DMS53 (cell line): ENCODE data around the gene AKAP9.
A peak's percentile ranks its signal among the peaks of the same experiment; 100 is the strongest.
"Not testable (repeated sequence)": the region's sequence is repeated elsewhere in the genome, so short reads cannot be mapped to it uniquely, and the experiment has no call there.

Source experiments
- DNase-seq: peaks from one replicate; lab custom pipeline; 2025; lab: John Stamatoyannopoulos, UW

The AKAP9 gene

DNA sequence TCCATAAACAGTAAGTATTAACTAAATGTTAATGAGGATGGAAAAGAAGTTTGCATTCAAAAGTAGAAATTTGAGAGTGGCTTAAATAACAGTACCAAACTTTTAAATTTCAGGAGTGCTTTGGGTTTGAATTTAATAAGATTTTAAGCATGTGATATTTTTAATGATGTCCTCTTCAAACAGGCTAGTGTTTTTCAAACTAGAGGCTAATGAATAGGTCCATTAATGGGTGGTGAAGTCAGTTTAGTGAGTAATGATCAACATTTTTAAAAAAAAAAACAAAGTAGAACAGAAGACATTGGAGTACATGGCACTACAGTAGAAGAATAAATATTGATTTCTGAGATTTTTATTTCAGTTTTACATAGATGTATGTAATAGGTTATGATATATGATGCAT, 72.9 kb downstream of the AKAP9 start:
- no peak for DNase-seq

DNA sequence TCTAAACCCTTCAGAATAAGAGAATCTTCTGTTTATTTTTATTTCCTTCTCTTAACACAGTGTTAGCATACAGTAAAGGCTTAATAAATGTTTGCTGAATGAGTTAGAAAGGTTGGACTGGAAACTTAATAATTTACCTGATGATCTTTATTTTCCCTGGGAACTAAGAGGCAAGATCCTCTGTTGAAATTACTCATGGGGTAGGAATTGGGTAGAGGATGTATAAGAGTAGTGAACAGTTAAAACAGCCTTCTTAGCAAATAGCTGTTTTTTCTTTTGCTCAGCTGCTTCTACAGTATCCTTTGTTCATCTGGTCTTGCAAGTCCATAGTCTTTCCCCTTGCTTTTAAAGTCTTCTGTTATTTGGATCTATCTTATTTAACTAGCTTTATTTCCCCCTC, 80.0 kb downstream of the AKAP9 start:
- DNase-seq = no peak

DNA sequence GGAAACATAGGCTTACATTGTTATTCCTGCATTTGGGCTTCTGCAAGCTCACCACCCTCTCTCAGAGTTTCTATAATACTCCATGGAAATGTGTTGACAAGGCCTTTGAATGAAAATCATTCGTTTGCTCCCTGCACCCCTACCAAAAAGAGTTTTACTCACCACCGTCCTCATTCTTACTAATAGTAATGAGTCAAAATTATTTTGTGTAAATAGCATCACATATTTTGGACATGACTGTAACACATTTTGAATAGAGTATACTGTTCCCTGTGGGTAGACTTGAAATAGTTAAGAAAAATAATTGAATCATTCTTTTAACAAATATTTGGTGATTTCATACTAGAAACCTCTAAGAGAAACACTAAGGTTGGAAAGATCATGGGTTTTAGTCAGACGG, 84.6 kb downstream of the AKAP9 start:
- no peak for DNase-seq

DNA sequence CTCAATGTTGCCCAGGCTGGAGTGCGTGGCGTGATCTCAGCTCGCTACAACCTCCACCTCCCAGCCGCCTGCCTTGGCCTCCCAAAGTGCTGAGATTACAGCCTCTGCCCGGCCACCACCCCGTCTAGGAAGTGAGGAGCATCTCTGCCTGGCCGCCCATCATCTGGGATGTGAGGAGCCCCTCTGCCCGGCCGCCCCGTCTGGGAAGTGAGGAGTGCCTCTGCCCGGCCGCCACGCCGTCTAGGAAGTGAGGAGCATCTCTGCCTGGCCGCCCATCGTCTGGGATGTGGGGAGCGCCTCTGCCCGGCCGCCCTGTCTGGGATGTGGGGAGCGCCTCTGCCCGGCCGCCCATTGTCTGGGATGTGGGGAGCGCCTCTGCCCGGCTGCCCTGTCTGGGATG, 86.0 kb downstream of the AKAP9 start:
- not testable (repeated sequence) for DNase-seq

DNA sequence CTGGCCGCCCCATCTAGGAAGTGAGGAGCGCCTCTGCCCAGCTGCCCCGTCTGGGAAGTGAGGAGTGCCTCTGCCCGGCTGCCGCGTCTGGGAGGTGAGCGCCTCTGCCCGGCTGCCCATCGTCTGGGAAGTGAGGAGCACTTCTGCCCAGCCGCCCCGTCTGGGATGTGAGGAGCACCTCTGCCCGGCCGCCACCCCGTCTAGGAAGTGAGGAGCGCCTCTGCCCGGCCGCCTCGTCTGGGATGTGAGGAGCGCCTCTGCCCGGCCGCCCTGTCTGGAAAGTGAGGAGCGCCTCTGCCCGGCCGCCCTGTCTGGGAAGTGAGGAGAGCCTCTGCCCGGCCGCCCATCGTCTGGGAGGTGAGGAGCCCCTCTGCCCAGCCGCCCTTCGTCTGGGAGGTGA, 86.5 kb downstream of the AKAP9 start:
- DNase-seq = not testable (repeated sequence)

DNA sequence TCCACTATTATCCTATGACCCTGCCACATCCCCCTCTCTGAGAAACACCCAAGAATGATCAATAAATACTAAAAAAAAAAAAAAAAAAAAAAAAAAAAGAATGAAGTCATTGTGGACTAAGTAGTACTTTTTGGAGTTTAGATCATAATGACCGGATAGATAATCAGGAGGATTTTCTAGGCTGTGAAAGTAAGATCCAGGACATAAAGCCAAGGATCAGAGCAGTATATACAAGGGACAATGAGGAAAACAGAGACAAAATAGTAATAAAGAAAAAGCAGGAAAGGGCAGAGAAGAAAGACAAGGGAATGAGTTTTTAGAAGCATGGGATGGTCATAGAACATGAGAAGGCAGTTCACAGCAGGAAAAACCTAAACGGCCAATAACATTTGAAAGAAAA, 87.6 kb downstream of the AKAP9 start:
- DNase-seq = no peak

DNA sequence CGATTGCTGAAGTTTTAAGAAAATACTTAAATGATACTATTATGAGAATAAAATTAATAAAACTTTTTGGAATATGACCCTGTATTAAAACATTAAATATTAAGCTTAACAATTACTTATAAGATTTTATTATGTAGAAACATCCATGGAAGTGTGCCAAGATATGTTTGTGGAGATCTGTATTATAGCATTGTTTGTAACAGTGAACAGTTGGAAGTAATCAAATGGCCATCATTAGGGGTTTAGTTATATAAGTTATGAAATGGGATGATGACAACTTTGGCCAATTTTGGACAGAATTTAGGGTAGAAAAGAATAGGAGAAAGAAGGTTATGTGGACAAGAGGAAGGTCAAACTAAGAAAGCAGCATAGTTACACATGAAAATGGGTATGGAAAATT, 88.0 kb downstream of the AKAP9 start:
- no peak for DNase-seq

DNA sequence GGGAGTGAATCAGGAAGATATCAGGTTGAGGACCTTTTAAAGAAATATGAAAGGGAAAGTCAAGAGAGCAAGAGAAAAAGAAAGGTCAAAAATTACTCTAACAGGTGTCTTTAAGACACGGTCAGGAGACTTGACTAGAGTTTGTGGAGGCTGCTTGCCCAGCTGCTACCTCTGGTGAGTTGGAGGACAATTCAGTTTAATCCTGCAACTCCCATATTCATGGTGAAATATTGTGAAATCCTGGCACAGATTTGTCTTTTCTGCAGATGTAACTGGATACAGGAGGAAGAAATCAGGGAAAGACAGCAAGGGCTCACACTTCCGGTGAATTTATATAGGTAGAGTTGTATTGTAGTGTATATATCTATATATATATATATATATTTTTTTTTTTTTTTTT, 93.5 kb downstream of the AKAP9 start:
- DNase-seq = no peak

DNA sequence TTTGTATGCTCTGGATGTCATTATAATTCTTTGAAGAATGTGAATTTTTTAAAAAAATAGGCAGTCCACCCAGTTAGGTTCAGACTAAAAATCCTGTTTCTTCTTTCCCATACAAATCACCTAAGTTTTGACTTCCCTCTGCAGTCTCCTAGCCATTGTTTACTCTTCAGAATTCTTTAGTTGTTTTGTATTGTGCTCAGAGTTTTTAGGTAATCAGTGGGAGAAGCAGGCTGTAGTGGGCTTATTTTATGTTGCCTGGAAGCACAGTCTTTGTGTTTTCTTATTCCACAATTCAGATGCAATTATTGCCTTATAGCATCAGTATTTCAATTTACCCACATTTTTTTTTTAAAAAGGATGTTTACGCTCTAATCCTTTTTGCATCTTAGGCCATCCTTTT, 94.9 kb downstream of the AKAP9 start:
- no peak for DNase-seq

DNA sequence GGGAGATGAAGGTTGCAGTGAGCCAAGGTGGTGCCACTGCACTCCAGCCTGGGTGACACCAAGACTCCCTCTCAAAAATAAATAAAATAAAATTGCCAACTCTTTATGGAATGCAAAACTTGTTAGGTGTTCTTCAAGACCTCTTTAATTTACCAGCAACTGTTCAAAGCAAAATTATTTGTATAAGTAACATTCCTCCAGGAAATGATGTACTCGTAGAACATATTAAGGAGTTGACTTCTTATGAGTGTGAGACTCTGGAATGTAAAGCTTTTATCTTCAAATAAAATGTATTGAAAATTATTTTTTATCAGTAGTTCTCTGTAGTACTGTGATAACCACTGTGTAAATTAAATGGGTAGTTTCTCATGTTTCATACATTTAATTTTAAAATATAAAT, 99.2 kb downstream of the AKAP9 start:
- no peak for DNase-seq

DNA sequence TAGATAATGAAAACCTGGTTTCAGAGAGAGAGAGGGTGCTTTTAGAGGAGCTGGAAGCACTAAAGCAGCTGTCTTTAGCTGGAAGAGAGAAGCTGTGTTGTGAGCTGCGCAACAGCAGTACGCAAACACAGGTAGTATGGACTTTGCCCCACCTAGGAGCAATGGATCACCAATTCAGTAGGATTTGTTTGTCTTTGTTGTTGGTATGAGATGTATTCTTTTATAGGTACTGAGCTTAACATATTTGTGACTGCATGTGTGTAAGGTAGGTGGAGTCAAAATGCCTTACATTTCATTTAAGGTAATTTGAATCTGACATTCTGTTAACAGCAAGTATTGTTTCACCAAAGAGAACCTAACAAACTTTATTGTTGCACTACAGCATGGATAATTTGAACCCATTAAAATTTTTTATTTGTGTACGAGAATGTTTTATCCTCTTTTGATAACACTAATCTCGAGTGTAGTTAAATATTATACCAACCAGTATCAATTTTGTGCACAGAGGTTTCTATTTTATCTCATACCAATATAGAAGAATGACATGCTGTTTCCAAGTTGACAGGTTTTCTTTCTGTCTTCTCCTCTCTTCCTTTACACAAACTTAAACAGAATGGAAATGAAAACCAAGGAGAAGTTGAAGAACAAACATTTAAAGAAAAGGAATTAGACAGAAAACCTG, 101.5 kb downstream of the AKAP9 start:
- peak; percentile 97 for DNase-seq

DNA sequence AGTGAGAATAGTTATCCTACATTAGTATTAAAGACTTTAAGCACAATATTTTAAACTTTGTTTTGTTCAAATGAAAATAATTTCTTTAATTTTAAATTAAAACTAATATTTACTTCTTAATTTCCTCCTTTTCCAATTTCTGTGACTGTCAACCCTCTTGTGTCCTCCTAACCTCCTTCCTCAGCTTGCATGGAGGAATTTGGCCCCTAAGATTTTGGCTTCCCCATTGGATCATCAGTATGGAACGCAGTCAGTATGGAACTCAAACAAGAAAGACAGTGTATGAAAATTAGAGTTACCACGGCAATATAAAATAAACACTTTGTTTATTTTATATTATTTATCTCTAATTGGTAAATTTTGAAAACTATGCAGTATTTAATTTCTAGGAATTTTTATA, 102.4 kb downstream of the AKAP9 start:
- no peak for DNase-seq

DNA sequence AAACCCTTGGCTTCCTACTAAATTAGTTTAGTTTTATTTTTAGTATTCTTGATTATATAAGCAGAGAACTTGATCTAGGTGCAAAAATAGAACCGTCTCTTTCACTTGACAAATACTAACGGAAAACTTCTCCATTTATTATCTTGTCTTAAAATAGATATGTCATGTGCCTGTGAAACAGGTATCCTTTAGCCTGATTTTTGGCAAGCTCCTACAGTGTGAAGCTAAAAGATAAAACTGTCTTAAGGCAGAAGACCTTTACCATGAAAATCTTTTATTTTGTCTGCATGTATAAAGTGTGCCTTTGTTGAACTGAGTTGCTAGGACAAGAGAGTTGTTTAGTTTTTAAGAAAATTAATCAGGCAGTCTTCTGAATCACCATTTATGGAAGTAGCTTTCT, 103.0 kb downstream of the AKAP9 start:
- no peak for DNase-seq

DNA sequence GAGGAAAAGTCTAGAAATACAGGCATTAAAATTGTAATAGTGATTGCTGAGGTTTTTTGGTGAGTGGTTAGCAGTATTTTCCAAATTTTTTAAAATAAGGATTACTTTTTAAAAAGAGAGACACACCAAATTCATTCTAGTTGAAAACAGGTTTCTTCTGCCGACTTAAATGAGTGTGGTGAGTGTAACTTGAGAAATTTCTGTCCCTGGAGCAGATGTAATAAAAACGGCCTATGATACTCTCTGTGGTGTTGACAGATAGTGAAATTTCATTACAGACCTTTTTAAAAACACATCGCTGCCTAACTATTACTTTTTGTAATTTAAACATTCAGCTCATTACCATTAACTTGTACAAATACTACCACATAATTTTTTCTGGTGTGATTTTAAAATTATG, 103.5 kb downstream of the AKAP9 start:
- no peak for DNase-seq

DNA sequence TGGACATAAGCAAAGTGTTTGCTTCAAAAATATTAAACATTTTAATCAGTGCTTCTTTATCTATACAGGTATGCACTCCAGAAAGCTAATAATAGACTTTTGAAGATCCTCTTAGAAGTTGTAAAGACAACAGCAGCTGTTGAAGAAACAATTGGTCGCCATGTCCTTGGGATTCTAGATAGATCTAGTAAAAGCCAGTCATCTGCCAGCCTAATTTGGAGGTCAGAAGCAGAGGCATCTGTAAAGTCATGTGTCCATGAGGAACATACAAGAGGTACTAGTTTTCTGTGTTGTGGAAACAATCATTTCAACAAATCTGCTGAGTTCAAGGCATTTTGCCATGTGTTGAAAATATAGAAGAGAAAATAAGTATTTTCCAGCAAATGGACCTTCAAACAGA, 104.3 kb downstream of the AKAP9 start:
- DNase-seq = no peak

DNA sequence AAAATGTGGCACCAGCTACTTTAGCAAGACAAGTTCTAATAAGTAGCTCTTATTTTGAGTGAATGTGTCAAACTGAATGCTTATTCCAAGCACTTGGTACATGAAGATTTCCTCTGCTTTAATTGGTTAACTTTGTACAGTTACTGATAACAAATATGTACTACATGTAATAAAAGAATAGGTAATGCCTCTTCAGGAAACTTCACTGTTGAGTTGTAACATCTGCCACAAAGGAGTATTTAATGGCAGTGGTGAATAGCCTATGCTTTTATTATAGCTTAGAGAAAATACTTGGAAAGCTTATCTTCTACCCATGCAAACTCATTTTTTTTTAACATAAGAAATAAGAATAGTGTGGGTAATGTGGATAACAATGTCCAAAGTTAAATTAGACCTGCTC, 111.0 kb downstream of the AKAP9 start:
- DNase-seq = no peak

DNA sequence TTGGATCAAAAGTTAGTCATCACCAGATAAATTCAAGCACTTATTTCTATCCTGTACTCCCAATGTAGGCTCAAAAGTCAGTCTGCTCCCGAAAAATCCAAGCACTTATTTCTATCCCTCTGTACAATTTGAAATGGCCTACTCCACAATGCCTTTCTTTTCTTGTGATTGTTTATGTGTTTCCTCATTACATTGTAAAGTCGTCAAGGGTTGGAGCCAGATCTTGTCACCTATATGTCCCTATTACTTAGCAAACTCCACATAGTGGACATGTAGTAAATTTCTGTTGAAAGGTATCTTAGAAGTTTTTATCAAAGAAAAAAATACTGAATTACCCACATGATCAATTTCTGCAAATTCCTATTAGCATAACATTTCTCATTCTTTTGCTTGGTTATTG, 111.5 kb downstream of the AKAP9 start:
- DNase-seq = no peak

DNA sequence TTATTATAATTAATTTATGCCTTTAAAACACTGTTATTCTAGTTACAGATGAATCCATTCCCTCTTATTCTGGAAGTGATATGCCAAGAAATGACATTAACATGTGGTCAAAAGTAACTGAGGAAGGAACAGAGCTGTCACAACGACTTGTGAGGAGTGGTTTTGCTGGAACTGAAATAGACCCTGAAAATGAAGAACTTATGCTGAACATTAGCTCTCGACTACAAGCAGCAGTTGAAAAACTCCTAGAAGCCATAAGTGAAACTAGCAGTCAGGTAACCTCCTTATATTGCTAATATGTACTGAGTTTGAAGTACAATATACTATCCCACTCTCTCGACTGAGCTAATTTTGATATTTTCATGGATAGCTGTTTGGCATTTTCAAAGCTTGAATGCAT, 112.0 kb downstream of the AKAP9 start:
- DNase-seq = no peak

DNA sequence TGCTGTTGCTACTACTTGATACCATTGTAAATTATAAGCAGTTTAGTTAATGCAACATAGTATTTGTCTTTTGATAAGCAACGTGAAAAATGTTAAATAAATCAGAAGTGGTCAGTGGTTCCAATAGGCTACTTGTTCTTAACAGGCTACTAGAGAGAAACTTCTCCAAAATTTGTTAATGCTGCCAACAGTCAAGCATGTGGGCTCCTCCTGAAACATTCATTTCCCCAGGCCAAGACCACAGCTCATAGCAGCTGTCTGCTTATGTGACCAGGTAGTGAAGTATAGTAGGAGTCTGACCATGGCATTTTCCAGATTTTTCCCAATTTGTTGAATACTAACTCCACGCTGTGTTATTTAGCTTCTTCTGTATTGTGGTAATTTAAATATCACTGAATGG, 112.7 kb downstream of the AKAP9 start:
- no peak for DNase-seq

DNA sequence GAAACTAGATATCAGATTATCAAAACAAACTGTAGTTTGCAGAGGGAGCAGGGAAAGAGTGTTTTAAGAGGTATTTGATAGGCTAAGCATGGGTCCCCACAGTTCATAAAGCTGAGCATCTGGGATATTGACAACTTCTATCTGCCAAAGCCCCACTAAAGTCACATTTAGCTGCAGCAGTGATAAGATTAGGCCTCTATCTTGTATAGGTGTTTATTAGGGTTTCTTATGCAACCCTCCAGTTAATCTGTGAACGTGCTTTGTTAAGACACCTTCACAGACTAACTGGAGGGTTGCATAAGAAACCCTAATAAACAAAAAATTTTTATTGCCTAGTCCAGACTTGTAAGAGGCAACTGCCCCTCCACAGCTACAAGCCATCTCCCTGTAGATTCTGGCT, 115.6 kb downstream of the AKAP9 start:
- DNase-seq = no peak

DNA sequence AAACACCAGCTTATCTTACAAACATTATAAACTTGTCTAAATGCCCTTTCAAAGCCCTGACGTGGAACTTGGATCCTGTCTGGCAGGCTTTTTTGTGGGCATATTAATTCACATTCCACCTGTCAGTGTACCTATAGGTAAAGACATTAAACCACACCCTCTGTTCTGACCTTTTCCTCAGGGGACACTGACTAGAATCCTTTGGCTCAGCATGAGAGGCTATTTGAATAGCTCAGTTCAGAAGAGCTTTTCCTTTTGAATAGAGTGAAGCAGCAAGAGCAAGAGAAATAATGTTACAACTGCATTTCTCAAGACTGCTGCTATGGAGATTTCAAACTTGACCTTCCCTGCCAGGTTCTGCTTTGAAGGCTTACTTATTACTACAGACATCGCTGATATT, 116.7 kb downstream of the AKAP9 start:
- peak; percentile 33 for DNase-seq

DNA sequence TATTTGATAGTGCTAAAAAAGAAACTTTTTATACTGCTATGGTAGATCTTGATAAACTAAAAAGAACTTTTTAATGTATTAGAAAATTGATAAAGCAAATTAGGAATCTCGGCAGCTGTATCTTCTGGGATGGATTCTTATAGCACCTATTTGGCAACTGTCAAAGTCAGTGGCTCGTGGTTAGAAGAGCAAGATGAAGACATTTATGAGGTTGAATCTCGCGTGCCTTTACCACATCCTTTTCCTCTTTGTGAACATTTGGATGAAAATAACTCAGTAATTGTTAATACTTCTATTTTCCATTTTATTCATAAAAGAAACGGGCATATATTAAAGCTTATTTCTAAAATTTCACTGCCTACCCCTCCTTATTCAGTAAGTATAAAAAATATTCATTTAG, 117.4 kb downstream of the AKAP9 start:
- no peak for DNase-seq

DNA sequence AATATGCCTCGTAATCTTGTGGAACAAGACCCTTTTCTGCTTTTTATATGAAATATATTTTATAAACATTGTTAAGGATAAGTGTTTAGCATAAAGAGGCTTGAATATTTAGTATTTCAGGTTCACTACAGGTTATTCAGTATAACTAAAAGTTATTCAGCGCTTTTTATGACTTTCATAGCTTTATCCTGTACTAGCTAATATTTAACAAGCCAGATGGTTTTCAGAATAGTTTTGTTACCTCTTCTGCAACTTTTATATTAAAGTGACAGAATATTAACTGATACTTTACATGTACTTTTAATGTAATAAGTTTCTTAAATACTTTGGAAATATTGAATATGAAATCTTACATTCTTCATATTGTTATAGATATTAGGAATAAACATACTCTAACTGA, 118.2 kb downstream of the AKAP9 start:
- no peak for DNase-seq

DNA sequence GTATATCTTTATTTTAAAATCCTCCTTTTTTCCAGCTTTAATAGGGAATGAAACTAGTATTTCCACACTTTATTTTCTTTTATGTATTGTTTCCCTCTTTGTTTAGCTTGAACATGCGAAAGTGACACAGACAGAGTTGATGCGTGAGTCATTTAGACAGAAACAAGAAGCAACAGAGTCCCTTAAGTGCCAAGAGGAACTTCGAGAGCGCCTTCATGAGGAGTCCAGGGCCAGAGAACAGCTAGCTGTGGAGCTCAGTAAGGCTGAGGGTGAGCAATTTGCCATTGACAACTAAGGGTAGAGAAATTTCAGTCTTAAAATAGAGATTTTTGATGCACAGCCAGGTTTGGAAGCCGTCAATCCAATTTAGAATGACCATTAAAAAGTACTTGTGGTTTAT, 120.5 kb downstream of the AKAP9 start:
- no peak for DNase-seq
